ENCODE results near the gene BICRA. TPM values are rescaled to one million over a fixed set of nuclear protein-coding genes. Genes with fewer than 3 reads are reported as not detected.
A peak's percentile ranks its signal among the peaks of the same experiment; 100 is the strongest.

The BICRA gene
- total and polyA plus RNA-seq, 9 of the 15 experiments (the other 6 are each of a cell fraction or from before 2014, with no cell fraction given) = 0.01 to 8.8 (median 1.2) TPM

DNA sequence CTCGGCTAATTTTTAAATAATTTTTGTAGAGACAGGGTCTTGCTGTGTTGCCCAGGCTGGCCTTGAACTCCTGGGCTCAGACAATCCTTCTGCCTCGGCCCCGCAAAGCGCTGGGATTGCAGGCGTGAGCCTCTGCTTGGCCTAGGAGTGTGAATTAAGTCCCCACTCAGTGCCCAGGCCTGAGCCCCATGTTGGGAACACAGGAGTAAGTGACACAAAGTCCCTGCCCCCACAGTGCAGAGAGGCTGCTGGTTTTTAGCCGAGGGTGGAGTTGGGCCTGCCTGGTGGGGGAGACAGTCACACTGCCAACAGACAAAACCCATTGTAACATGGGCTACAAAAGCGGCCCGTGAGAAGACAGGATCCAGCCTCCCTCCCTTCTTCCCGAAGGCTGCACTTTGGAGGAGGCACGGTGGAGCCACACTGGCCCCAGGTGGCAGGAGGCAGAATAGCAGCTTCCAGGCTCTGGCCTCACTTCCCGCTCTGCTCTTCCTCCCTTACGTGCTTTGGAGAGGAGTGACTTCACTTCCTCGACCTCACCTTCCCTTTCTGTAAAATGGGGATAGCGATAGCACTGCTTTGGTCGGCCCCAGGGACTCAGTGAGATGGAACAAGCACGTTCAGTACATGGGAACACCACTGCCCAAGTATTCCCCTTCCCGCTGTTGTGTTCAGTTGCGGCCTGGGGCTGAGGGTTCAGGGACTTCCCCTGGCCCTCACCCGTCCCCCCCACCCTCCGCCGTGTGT, 89.1 kb downstream of the BICRA start (continued):
- TF ChIP-seq, protein P1, sequence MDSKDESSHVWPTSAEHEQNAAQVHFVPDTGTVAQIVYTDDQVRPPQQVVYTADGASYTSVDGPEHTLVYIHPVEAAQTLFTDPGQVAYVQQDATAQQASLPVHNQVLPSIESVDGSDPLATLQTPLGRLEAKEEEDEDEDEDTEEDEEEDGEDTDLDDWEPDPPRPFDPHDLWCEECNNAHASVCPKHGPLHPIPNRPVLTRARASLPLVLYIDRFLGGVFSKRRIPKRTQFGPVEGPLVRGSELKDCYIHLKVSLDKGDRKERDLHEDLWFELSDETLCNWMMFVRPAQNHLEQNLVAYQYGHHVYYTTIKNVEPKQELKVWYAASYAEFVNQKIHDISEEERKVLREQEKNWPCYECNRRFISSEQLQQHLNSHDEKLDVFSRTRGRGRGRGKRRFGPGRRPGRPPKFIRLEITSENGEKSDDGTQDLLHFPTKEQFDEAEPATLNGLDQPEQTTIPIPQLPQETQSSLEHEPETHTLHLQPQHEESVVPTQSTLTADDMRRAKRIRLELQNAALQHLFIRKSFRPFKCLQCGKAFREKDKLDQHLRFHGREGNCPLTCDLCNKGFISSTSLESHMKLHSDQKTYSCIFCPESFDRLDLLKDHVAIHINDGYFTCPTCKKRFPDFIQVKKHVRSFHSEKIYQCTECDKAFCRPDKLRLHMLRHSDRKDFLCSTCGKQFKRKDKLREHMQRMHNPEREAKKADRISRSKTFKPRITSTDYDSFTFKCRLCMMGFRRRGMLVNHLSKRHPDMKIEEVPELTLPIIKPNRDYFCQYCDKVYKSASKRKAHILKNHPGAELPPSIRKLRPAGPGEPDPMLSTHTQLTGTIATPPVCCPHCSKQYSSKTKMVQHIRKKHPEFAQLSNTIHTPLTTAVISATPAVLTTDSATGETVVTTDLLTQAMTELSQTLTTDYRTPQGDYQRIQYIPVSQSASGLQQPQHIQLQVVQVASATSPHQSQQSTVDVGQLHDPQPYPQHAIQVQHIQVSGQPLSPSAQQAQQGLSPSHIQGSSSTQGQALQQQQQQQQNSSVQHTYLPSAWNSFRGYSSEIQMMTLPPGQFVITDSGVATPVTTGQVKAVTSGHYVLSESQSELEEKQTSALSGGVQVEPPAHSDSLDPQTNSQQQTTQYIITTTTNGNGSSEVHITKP (IDR thresholded peaks at IDR 0.05; ENCODE audit: partially characterized antibody) = no peak
- TF ChIP-seq, protein P2, sequence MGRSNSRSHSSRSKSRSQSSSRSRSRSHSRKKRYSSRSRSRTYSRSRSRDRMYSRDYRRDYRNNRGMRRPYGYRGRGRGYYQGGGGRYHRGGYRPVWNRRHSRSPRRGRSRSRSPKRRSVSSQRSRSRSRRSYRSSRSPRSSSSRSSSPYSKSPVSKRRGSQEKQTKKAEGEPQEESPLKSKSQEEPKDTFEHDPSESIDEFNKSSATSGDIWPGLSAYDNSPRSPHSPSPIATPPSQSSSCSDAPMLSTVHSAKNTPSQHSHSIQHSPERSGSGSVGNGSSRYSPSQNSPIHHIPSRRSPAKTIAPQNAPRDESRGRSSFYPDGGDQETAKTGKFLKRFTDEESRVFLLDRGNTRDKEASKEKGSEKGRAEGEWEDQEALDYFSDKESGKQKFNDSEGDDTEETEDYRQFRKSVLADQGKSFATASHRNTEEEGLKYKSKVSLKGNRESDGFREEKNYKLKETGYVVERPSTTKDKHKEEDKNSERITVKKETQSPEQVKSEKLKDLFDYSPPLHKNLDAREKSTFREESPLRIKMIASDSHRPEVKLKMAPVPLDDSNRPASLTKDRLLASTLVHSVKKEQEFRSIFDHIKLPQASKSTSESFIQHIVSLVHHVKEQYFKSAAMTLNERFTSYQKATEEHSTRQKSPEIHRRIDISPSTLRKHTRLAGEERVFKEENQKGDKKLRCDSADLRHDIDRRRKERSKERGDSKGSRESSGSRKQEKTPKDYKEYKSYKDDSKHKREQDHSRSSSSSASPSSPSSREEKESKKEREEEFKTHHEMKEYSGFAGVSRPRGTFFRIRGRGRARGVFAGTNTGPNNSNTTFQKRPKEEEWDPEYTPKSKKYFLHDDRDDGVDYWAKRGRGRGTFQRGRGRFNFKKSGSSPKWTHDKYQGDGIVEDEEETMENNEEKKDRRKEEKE (IDR thresholded peaks at IDR 0.05; ENCODE audit: borderline replicate concordance in 1 of 2, control insufficient read depth in 1 of 2, low read depth in 2 of 2, low read length in 1 of 2) = no peak
- TF ChIP-seq ASH1L (IDR thresholded peaks at IDR 0.05; ENCODE audit: borderline replicate concordance, low read depth, partially characterized antibody) = no peak
- peak; percentile 89 for TF ChIP-seq SOX6 (IDR thresholded peaks at IDR 0.05)
- no peak for TF ChIP-seq ZNF507 (tag; conservative IDR thresholded peaks at IDR 0.05)
- TF ChIP-seq NKRF (IDR thresholded peaks at IDR 0.05; ENCODE audit: borderline replicate concordance) = no peak
- no peak for TF ChIP-seq ESRRB (CRISPR knock-in tag; IDR thresholded peaks at IDR 0.05; ENCODE audit: borderline replicate concordance)
- no peak for TF ChIP-seq KLF10 (CRISPR knock-in tag; IDR thresholded peaks at IDR 0.05)
- no peak for TF ChIP-seq HES1 (IDR thresholded peaks at IDR 0.05; ENCODE audit: low read depth)
- peak; percentile 44; the same call in 1 of the 2 replicates for TF ChIP-seq MTA3 (IDR thresholded peaks at IDR 0.05; ENCODE audit: borderline replicate concordance)
- TF ChIP-seq BRD4 (IDR thresholded peaks at IDR 0.05) = no peak
- no peak for TF ChIP-seq POLR2H (tag; IDR thresholded peaks at IDR 0.05; ENCODE audit: low read depth)
- no peak for TF ChIP-seq MEF2D (tag; conservative IDR thresholded peaks at IDR 0.05; ENCODE audit: low read depth)
- no peak for TF ChIP-seq U2AF1 (optimal IDR thresholded peaks at IDR 0.05; ENCODE audit: low read depth, low read length)
- 0 out of 2 replicates have a peak, but pooled peaks have one; percentile 30 for TF ChIP-seq ZNF511 (CRISPR knock-in tag; IDR thresholded peaks at IDR 0.05)

Measured in K562 (cell line).